K562 (cell line): ENCODE data around the gene ADCY5. TPM values are rescaled to one million over a fixed set of nuclear protein-coding genes. Genes with fewer than 3 reads are reported as not detected.

Experiments
- ATAC-seq: fragments of 200-7000 bp; cut with Tn5 transposase; 3 replicates; pipeline ENCODE4 v1.9.1; 2020; ENCODE audit warnings: moderate library complexity
- BruUV-seq: library from RNA; stranded (reverse); fragments of 400-500 nt; replicated peaks from 2 replicates; lab custom pipeline; 2021; lab: Mats Ljungman, UMichigan
- CTCF ChIA-PET: fragments of 300-600 bp; formaldehyde crosslinking; extraction: SDS; loops from one replicate; lab custom pipeline; 2021; ENCODE audit warnings: low intra/inter-chr PET ratio; lab: Yijun Ruan, JAX
- POLR2A ChIA-PET: fragments of 300-600, 350-650 bp; sonication (Branson Sonifier 250); formaldehyde crosslinking; extraction: SDS; loops from one replicate; lab custom pipeline; 2021; ENCODE audit warnings: antibody characterized with exemption, inconsistent platforms; lab: Yijun Ruan, JAX
- DNase-seq, 4 experiments: peaks; one replicate each; pipeline versions ENCODE4 v3.0.0 to v3.0.0-alpha.2; 2011 to 2018; ENCODE audit warnings: low spot score in 3 of 4, mixed read lengths in 3 of 4; ENCODE audit errors: extremely low read depth in 1 of 4
- FAIRE-seq: peaks from 2 replicates; lab custom pipeline; 2011; peaks lifted over from hg19 to GRCh38; lab: Jason Lieb, UNC
- H2AFZ ChIP-seq: 2 replicates; pipeline ENCODE4 v1.6.0; 2011; ENCODE audit warnings: low read depth, low read length, control low read depth, inconsistent platforms
- H3K27ac ChIP-seq: fragments of 200-600 bp; 3 replicates; pipeline ENCODE4 v1.8.0; 2011; ENCODE audit warnings: low read depth, mild to moderate bottlenecking, control low read depth, inconsistent platforms, low read length, moderate library complexity, mixed read lengths; ENCODE audit errors: extremely low read depth
- H3K27me3 ChIP-seq, 2 experiments: fragments of 300-600 bp in 1 of 2; 2 replicates in 1 of 2; 3 replicates in 1 of 2; pipeline versions ENCODE4 v1.6.0 to v1.8.0; 2011; ENCODE audit warnings: inconsistent platforms in 2 of 2, low read length in 2 of 2, mild to moderate bottlenecking in 1 of 2, mixed read lengths in 1 of 2, moderate library complexity in 1 of 2; ENCODE audit not compliant: control insufficient read depth in 2 of 2, insufficient read depth in 2 of 2
- H3K36me3 ChIP-seq: fragments of 300-600 bp; 3 replicates; pipeline ENCODE4 v1.8.0; 2011; ENCODE audit warnings: mild to moderate bottlenecking, low read length, inconsistent platforms; ENCODE audit not compliant: control insufficient read depth, insufficient read depth
- H3K4me1 ChIP-seq, 2 experiments: fragments of 200-600 bp in 1 of 2; replicated peaks in 1 of 2; 2 replicates in 1 of 2; 3 replicates in 1 of 2; pipeline versions ENCODE4 v1.5.1 to v1.8.0; 2011; ENCODE audit warnings: inconsistent platforms in 2 of 2, low read length in 2 of 2, mild to moderate bottlenecking in 1 of 2, mixed read lengths in 1 of 2, moderate library complexity in 1 of 2; ENCODE audit not compliant: control insufficient read depth in 2 of 2, insufficient read depth in 2 of 2
- H3K4me2 ChIP-seq: 2 replicates; pipeline ENCODE4 v1.6.1; 2011; ENCODE audit warnings: low read length, control low read depth, inconsistent platforms, mixed read lengths; ENCODE audit not compliant: insufficient read depth
- H3K4me3 ChIP-seq: fragments of 200-600 bp; sonication (generic), shearing (Covaris generic); 2 replicates; pipeline ENCODE4 v1.5.1; 2016; ENCODE audit warnings: control low read depth, inconsistent platforms
- H3K79me2 ChIP-seq: fragments of 200-600 bp; 3 replicates; pipeline ENCODE4 v1.8.0; 2011; ENCODE audit warnings: low read length, inconsistent platforms; ENCODE audit not compliant: control insufficient read depth, insufficient read depth
- H3K9ac ChIP-seq, 2 experiments: 2 replicates each; pipeline versions ENCODE4 v1.6.0 to v1.6.1; 2011; ENCODE audit warnings: low read depth in 2 of 2, low read length in 2 of 2, control low read depth in 1 of 2, inconsistent platforms in 1 of 2, mild to moderate bottlenecking in 1 of 2, mixed read lengths in 1 of 2; ENCODE audit not compliant: insufficient read depth in 1 of 2
- H3K9me1 ChIP-seq: one replicate; pipeline ENCODE4 v1.6.0; 2011; ENCODE audit warnings: inconsistent platforms, mild to moderate bottlenecking, low read length, moderate library complexity; ENCODE audit not compliant: control insufficient read depth, insufficient read depth
- H3K9me3 ChIP-seq: replicated peaks from 2 replicates; pipeline ENCODE4 v1.5.1; 2011; ENCODE audit warnings: low read depth, low read length, inconsistent platforms; ENCODE audit not compliant: control insufficient read depth, insufficient read depth
- H4K20me1 ChIP-seq: replicated peaks from 2 replicates; pipeline ENCODE4 v1.6.1; 2011; ENCODE audit warnings: low read length, inconsistent platforms, mixed read lengths; ENCODE audit not compliant: control insufficient read depth, insufficient read depth
- CC2D1A ChIP-seq: fragments of 450-650 bp; IDR thresholded peaks from 2 replicates; pipeline ENCODE4 v1.6.1; 2017; ENCODE audit warnings: mild to moderate bottlenecking
- E2F3 ChIP-seq: fragments of 250-450 bp; sonication (Bioruptor Pico); IDR thresholded peaks from 2 replicates; pipeline ENCODE4 v1.4.0; 2020; ENCODE audit warnings: mild to moderate bottlenecking
- GATAD2B ChIP-seq: fragments of 450-650 bp; IDR thresholded peaks from 2 replicates; pipeline ENCODE4 v1.6.1; 2017; ENCODE audit warnings: mild to moderate bottlenecking, borderline replicate concordance
- POLR2A ChIP-seq: fragments of 450-650 bp; conservative IDR thresholded peaks from 2 replicates; pipeline ENCODE4 v1.6.1; 2016
- ZBTB11 ChIP-seq, 3 experiments: fragments of 200-800 bp in 1 of 3; fragments of 250-450 bp in 1 of 3; fragments of 450-650 bp in 1 of 3; sonication (Bioruptor Pico) in 1 of 3; sonication (Bioruptor generic) in 1 of 3; formaldehyde crosslinking in 1 of 3; IDR thresholded peaks; 2 replicates each; pipeline versions ENCODE4 v1.6.1 to v1.8.0; 2016 to 2022; ENCODE audit warnings: mild to moderate bottlenecking in 2 of 3, missing genetic modification characterization in 2 of 3, missing compliant biosample characterization in 1 of 3, moderate library complexity in 1 of 3
- ZEB2 ChIP-seq: fragments of 450-650 bp; IDR thresholded peaks from 2 replicates; pipeline ENCODE4 v1.6.1; 2016
- ZNF436 ChIP-seq: fragments of 250-450, 450-650 bp; sonication (Bioruptor Pico); formaldehyde crosslinking; IDR thresholded peaks from 2 replicates; pipeline ENCODE4 v1.7.0; 2020; ENCODE audit warnings: mild to moderate bottlenecking
- ZNF511 ChIP-seq: sonication (generic); formaldehyde crosslinking; IDR thresholded peaks from 2 replicates; pipeline ENCODE4 v1.8.0; 2022; ENCODE audit warnings: mild to moderate bottlenecking, missing genetic modification reagents
- WGBS: fragments of 100-300 bp; shearing (Covaris generic); methylation state at CpG from one replicate; pipeline ENCODE4 v1.1.6; 2016; ENCODE audit warnings: low coverage, mixed read lengths; ENCODE audit not compliant: insufficient coverage; ENCODE audit errors: missing lambda C conversion rate; 5-methylcytosine and 5-hydroxymethylcytosine counted together
- in situ Hi-C: fragments of 300-500 bp; cut with MboI; formaldehyde crosslinking; loops from 4 replicates; pipeline ENCODE4 v1.15.0; 2018; ENCODE audit warnings: inconsistent platforms, mixed read lengths
- intact Hi-C: fragments of 100-400 bp; cut with micrococcal nuclease; formaldehyde crosslinking; loops from 2 replicates; pipeline ENCODE4 v1.14.2; 2022
- polyA plus RNA-seq, 8 experiments: library from polyadenylated mRNA; depleted of rRNA in 4 of 8; stranded (reverse) in 5 of 8; unstranded in 3 of 8; fragments of >200 nt; fragmentation: Nextera tagmentation in 2 of 8; fragmentation: Illumina TruSeq in 1 of 8; extraction: Ambion mirVana in 2 of 8; extraction: Trizol in 1 of 8; gene quantifications; 2 replicates each; pipeline versions ENCODE4 v1.2.1 to v1.2.3, GENCODE V29; 2011 to 2014; ENCODE audit warnings: inconsistent platforms in 1 of 8, missing spikeins in 1 of 8
- total RNA-seq, 7 experiments: library from RNA; depleted of rRNA in 6 of 7; stranded (reverse); fragments of >200 nt in 6 of 7; fragmentation: Illumina TruSeq in 2 of 7; extraction: Trizol in 2 of 7; gene quantifications; 2 replicates each; pipeline versions ENCODE4 v1.2.1 to v1.2.3, GENCODE V29; 2011 to 2021; ENCODE audit warnings: low replicate concordance in 1 of 7

Gene ADCY5
- total and polyA plus RNA-seq, 9 of the 15 experiments (the other 6 are each of a cell fraction or from before 2014, with no cell fraction given), result under 0.01 TPM; not detected in 8

- no peak for TF ChIP-seq ZBTB11 (CRISPR knock-in tag; IDR thresholded peaks at IDR 0.05)
These were observed 112.9 kb downstream of the ADCY5 start (continued) for GRCh38 chr3:123336001-123336400.

- no peak overlapping the region for H3K27ac ChIP-seq
- no peaks in the 10 kb centered on the region for H3K9me1 ChIP-seq
- POLR2A ChIA-PET, result no interaction called here
- BruUV-seq, result no TSS peak
- H3K27me3 ChIP-seq, result peaks cover 0 to 17% of the 10 kb centered on the region in 2 experiments; a peak in 3 of 5 replicates
- ATAC-seq (no peak), FAIRE-seq (no peak), DNase-seq (no peak)
- H3K9me3 ChIP-seq, result no peaks in the 10 kb centered on the region
- 1% methylated on average over 14 of the region's 14 CpGs for WGBS
- H3K4me2 ChIP-seq, result no peak overlapping the region
- no peaks in the 10 kb centered on the region for H4K20me1 ChIP-seq
- no peaks in the 10 kb centered on the region for H3K36me3 ChIP-seq
- CTCF ChIA-PET, result no interaction called here
- no peak overlapping the region for H3K4me3 ChIP-seq
- H3K79me2 ChIP-seq, result no peaks in the 10 kb centered on the region
- H3K9ac ChIP-seq, result no peak overlapping the region
- intact Hi-C loops (no loop called here), in situ Hi-C loops (no loop called here)
- peaks cover 0 to 4% of the 10 kb centered on the region in 2 experiments; a peak in 1 of 5 replicates for H3K4me1 ChIP-seq
- no peak overlapping the region for H2AFZ ChIP-seq
- TF ChIP-seq ZNF436 (CRISPR knock-in tag) (no peak), E2F3 (CRISPR knock-in tag) (no peak), ZNF511 (CRISPR knock-in tag) (no peak), ZEB2 (no peak), POLR2A (no peak), GATAD2B (no peak), CC2D1A (no peak)
These were observed 113.8 kb downstream of the ADCY5 start for GRCh38 chr3:123335007-123335670.
